Activated CD8-positive, alpha-beta memory T cell treated with anti-CD3 and anti-CD28 coated beads for 36 hours (primary cell): ENCODE measurements around the gene TUBB6. TPM values are rescaled to one million over a fixed set of nuclear protein-coding genes. Genes with fewer than 3 reads are reported as not detected.

ENCODE experiments used
- CTCF ChIA-PET: fragments of 350-600 bp; sonication (Branson Sonifier 250); formaldehyde crosslinking; loops from one replicate; lab custom pipeline; 2021; ENCODE audit warnings: antibody characterized with exemption; lab: Charles Lee
- POLR2A ChIA-PET: fragments of 350-600 bp; sonication (Branson Sonifier 250); formaldehyde crosslinking; loops from one replicate; lab custom pipeline; 2021; ENCODE audit warnings: antibody characterized with exemption; lab: Charles Lee
- total RNA-seq, 2 experiments: library from RNA; stranded (reverse); gene quantifications; one replicate each; pipeline ENCODE4 v1.2.3, GENCODE V29; 2021

Gene TUBB6
- total RNA-seq, 2 experiments from 2014 or later = 12.6 to 12.9 TPM

GRCh38 chr18:12287684-12288402 is 20.2 kb upstream of the TUBB6 start:
- CTCF ChIA-PET = interaction anchor here (1.2 kb wide), 1 partner anchor 12 kb away, joined by 3 read pairs; no protein-coding TSS in a partner anchor

GRCh38 chr18:12288403-12288755 is 19.7 kb upstream of the TUBB6 start:
- POLR2A ChIA-PET = no interaction called here
- CTCF ChIA-PET = interaction anchor here (1.2 kb wide), 1 partner anchor 13 kb away, joined by 3 read pairs; no protein-coding TSS in a partner anchor

More at GRCh38 chr18:12287684-12288402, 20.2 kb upstream of the TUBB6 start:
- POLR2A ChIA-PET = no interaction called here

- POLR2A ChIA-PET = no interaction called here
- CTCF ChIA-PET = no interaction called here
These were observed 18.0 kb upstream of the TUBB6 start for GRCh38 chr18:12290086-12290485.

GRCh38 chr18:12291161-12291560 is 16.9 kb upstream of the TUBB6 start:
- CTCF ChIA-PET = no interaction called here
- POLR2A ChIA-PET = no interaction called here

GRCh38 chr18:12291690-12292089 is 16.4 kb upstream of the TUBB6 start:
- ChIA-PET CTCF (no interaction called here), POLR2A (no interaction called here)

GRCh38 chr18:12293831-12294230 is 14.2 kb upstream of the TUBB6 start:
- POLR2A ChIA-PET = no interaction called here
- CTCF ChIA-PET = no interaction called here

GRCh38 chr18:12295389-12296086 is 12.5 kb upstream of the TUBB6 start:
- ChIA-PET CTCF (no interaction called here), POLR2A (no interaction called here)

- ChIA-PET CTCF (no interaction called here), POLR2A (no interaction called here)
These were observed 12.0 kb upstream of the TUBB6 start for GRCh38 chr18:12296087-12296403.

- ChIA-PET POLR2A (no interaction called here), CTCF (no interaction called here)
These were observed 11.6 kb upstream of the TUBB6 start for GRCh38 chr18:12296457-12296856.

GRCh38 chr18:12299862-12300261 is 8.2 kb upstream of the TUBB6 start:
- POLR2A ChIA-PET = no interaction called here
- CTCF ChIA-PET = no interaction called here

- POLR2A ChIA-PET = no interaction called here
- CTCF ChIA-PET = no interaction called here
These were observed 6.6 kb upstream of the TUBB6 start for GRCh38 chr18:12301263-12302005.

- ChIA-PET POLR2A (no interaction called here), CTCF (no interaction called here)
These were observed 5.5 kb upstream of the TUBB6 start for GRCh38 chr18:12302391-12303147.

GRCh38 chr18:12304351-12305210 is 3.5 kb upstream of the TUBB6 start:
- POLR2A ChIA-PET = no interaction called here
- CTCF ChIA-PET = no interaction called here

GRCh38 chr18:12305211-12305610 is 2.8 kb upstream of the TUBB6 start:
- CTCF ChIA-PET = no interaction called here
- POLR2A ChIA-PET = no interaction called here

- ChIA-PET POLR2A (no interaction called here), CTCF (interaction anchor here (0.8 kb wide), 1 partner anchor 34 kb away, joined by 3 read pairs; no protein-coding TSS in a partner anchor)
These were observed 2.0 kb upstream of the TUBB6 start for GRCh38 chr18:12305930-12306629.

GRCh38 chr18:12306752-12307700 is 1.0 kb upstream of the TUBB6 start:
- ChIA-PET CTCF (no interaction called here), POLR2A (no interaction called here)

GRCh38 chr18:12308386-12309100 is 502 bp downstream of the TUBB6 start:
- CTCF ChIA-PET = no interaction called here
- POLR2A ChIA-PET = no interaction called here
